Loucy (cell line): ENCODE results near the gene GREB1.

Experiments used
- H2AFZ ChIP-seq: fragments of 200-600 bp; sonication (generic); 2 replicates; pipeline ENCODE4 v1.6.0; 2016; ENCODE audit warnings: antibody characterized with exemption, mild to moderate bottlenecking, low read length, moderate library complexity
- H3F3A ChIP-seq: fragments of 200-600 bp; 2 replicates; pipeline ENCODE4 v1.6.0; 2016; ENCODE audit warnings: antibody characterized with exemption, low read depth, mild to moderate bottlenecking
- H3K27me3 ChIP-seq: fragments of 200-600 bp; sonication (generic); 2 replicates; pipeline ENCODE4 v1.6.1; 2014; ENCODE audit warnings: low read length, mild to moderate bottlenecking; ENCODE audit not compliant: insufficient read depth, poor library complexity, severe bottlenecking
- H3K36me3 ChIP-seq: fragments of 200-600 bp; sonication (generic); 2 replicates; pipeline ENCODE4 v1.6.1; 2016; ENCODE audit warnings: low read length; ENCODE audit not compliant: insufficient read depth
- H3K4me1 ChIP-seq: fragments of 200-600 bp; sonication (generic); 2 replicates; pipeline ENCODE4 v1.5.1; 2014; ENCODE audit warnings: low read length, mild to moderate bottlenecking; ENCODE audit not compliant: insufficient read depth, poor library complexity, severe bottlenecking
- H3K4me2 ChIP-seq: fragments of 200-600 bp; sonication (generic); 2 replicates; pipeline ENCODE4 v1.6.0; 2014; ENCODE audit warnings: antibody characterized with exemption, low read length, low read depth, mild to moderate bottlenecking; ENCODE audit not compliant: poor library complexity, severe bottlenecking
- H3K4me3 ChIP-seq: fragments of 200-600 bp; sonication (generic); 2 replicates; pipeline ENCODE4 v1.5.1; 2014; ENCODE audit warnings: low read length, mild to moderate bottlenecking, mixed read lengths; ENCODE audit not compliant: poor library complexity, severe bottlenecking
- H3K79me2 ChIP-seq: fragments of 200-600 bp; sonication (generic); 2 replicates; pipeline ENCODE4 v1.6.1; 2014; ENCODE audit warnings: low read length; ENCODE audit not compliant: insufficient read depth
- H3K9ac ChIP-seq: fragments of 200-600 bp; sonication (generic); 2 replicates; pipeline ENCODE4 v1.6.0; 2014; ENCODE audit warnings: mild to moderate bottlenecking, low read depth, low read length, moderate library complexity; ENCODE audit not compliant: poor library complexity, severe bottlenecking
- H3K9me2 ChIP-seq: fragments of 200-600 bp; sonication (generic); replicated peaks from 2 replicates; pipeline ENCODE4 v1.6.1; 2016; ENCODE audit warnings: low read depth, low read length, mixed read lengths
- H3K9me3 ChIP-seq: fragments of 200-600 bp; sonication (generic); 2 replicates; pipeline ENCODE4 v1.6.1; 2014; ENCODE audit warnings: mild to moderate bottlenecking, antibody characterized with exemption, low read length, low read depth; ENCODE audit not compliant: insufficient read depth
- H4K20me1 ChIP-seq: fragments of 200-600 bp; sonication (generic); 2 replicates; pipeline ENCODE4 v1.6.0; 2014; ENCODE audit warnings: antibody characterized with exemption, low read length, mild to moderate bottlenecking; ENCODE audit not compliant: insufficient read depth, poor library complexity, severe bottlenecking
- EZH2phosphoT487 ChIP-seq: fragments of 200-600 bp; IDR thresholded peaks from 2 replicates; pipeline ENCODE4 v1.6.1; 2018; ENCODE audit warnings: antibody characterized with exemption, mild to moderate bottlenecking, moderate library complexity, borderline replicate concordance
- TF ChIP-seq, protein P1 (sequence below): fragments of 200-600 bp; sonication (generic); conservative IDR thresholded peaks from 2 replicates; pipeline ENCODE4 v1.5.1; 2014; ENCODE audit warnings: mild to moderate bottlenecking, antibody characterized with exemption, low read length

GREB1 gene

DNA sequence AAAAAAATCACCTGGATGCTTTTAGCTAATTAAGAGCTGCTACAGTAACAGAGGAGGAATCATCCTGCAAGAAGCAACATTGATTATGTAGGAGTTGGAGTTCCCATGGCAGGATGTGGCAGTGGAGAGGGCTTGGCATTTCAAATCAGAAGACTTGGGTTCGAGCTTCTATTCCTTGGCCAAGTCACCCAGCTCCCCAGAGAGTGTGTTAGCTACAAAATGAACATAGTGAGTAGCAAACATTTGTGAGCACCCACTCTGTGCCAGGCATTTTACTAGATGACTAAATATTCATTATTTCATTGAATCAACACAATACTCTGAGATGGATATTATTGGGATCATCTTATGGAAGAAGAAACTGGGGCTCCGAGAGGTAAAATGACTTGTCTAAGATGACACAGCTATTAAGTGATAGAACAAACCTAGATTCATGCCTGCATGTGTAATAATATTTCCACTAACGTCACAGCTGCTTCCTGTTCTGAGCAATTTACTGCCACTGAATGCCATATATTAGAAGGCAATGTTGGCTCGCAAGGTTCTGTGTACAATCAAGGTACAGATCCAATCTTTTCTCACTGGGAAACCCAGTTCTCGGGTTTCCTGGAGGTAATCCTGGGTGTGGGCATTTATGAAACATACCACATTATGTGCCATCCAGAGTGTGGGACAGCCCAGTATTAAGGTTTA lies 118.2 kb downstream of the GREB1 start:
- TF ChIP-seq EZH2phosphoT487: no peak
- Histone ChIP-seq H3K4me2 (no peak overlapping the region), H3K9me3 (no peaks in the 10 kb centered on the region), H3K4me1 (no peaks in the 10 kb centered on the region), H3K36me3 (no peaks in the 10 kb centered on the region), H3K27me3 (no peaks in the 10 kb centered on the region), H3F3A (no peaks in the 10 kb centered on the region), H3K4me3 (no peak overlapping the region), H3K9ac (no peak overlapping the region), H4K20me1 (no peaks in the 10 kb centered on the region), H3K79me2 (no peaks in the 10 kb centered on the region), H2AFZ (no peak overlapping the region), H3K9me2 (no peaks in the 10 kb centered on the region)

DNA sequence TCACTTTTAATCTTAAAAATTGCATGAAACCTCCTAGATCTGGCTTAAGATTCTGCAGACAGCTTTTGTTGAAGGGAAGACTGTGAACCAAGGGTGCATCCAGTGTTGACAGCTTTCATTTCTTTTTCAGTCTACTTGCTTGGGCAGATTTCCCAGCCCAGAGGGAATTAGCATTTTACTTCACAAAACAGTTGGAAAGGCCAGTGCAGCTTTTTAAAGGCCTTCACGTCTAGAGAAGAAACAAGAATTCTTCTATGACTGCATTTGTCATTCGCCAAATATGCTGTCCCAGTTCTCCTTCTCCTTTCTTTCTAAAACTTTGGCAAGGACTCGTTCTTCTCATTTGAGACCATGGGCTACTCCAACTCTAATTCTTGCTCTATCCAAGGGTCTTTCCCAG lies 118.7 kb downstream of the GREB1 start:
- no peak overlapping the region for H3K9ac ChIP-seq
- H4K20me1 ChIP-seq: no peaks in the 10 kb centered on the region
- H3K4me2 ChIP-seq: no peak overlapping the region
- H3K4me3 ChIP-seq: no peak overlapping the region
- H3K4me1 ChIP-seq: no peaks in the 10 kb centered on the region
- H3K27me3 ChIP-seq: no peaks in the 10 kb centered on the region
- no peak overlapping the region for H2AFZ ChIP-seq
- no peaks in the 10 kb centered on the region for H3K79me2 ChIP-seq
- H3K36me3 ChIP-seq: no peaks in the 10 kb centered on the region
- H3K9me2 ChIP-seq: no peaks in the 10 kb centered on the region
- TF ChIP-seq EZH2phosphoT487: no peak
- TF ChIP-seq, protein P1, sequence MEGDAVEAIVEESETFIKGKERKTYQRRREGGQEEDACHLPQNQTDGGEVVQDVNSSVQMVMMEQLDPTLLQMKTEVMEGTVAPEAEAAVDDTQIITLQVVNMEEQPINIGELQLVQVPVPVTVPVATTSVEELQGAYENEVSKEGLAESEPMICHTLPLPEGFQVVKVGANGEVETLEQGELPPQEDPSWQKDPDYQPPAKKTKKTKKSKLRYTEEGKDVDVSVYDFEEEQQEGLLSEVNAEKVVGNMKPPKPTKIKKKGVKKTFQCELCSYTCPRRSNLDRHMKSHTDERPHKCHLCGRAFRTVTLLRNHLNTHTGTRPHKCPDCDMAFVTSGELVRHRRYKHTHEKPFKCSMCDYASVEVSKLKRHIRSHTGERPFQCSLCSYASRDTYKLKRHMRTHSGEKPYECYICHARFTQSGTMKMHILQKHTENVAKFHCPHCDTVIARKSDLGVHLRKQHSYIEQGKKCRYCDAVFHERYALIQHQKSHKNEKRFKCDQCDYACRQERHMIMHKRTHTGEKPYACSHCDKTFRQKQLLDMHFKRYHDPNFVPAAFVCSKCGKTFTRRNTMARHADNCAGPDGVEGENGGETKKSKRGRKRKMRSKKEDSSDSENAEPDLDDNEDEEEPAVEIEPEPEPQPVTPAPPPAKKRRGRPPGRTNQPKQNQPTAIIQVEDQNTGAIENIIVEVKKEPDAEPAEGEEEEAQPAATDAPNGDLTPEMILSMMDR: no peak
- no peaks in the 10 kb centered on the region for H3F3A ChIP-seq
- H3K9me3 ChIP-seq: no peaks in the 10 kb centered on the region

DNA sequence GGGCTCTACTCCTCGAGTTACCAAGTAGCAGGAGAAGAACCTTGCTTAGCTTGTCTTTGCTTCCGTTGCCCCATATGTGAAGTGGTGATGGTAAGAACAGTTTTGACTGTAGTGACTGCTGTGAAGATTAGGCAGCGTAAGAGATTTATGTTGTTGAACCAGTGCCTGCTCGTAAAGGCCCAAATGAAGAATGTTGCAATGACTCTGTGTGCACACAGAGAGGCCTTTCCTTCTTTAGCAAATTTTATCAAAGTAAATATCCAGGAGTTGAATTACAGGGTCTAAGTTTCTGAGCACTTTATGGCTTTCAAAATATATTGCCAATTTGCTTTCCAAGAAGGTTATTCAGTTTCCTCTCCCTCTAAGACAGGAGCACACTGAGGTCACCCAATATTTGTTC lies 121.7 kb downstream of the GREB1 start:
- TF ChIP-seq EZH2phosphoT487: no peak
- TF ChIP-seq, protein P1: no peak
- Histone ChIP-seq H3K36me3 (no peaks in the 10 kb centered on the region), H2AFZ (no peak overlapping the region), H3K9me3 (no peaks in the 10 kb centered on the region), H3K4me2 (no peak overlapping the region), H3K79me2 (no peaks in the 10 kb centered on the region), H3F3A (no peaks in the 10 kb centered on the region), H3K27me3 (no peaks in the 10 kb centered on the region), H3K9ac (no peak overlapping the region), H4K20me1 (no peaks in the 10 kb centered on the region), H3K9me2 (no peaks in the 10 kb centered on the region), H3K4me3 (no peak overlapping the region), H3K4me1 (no peaks in the 10 kb centered on the region)

DNA sequence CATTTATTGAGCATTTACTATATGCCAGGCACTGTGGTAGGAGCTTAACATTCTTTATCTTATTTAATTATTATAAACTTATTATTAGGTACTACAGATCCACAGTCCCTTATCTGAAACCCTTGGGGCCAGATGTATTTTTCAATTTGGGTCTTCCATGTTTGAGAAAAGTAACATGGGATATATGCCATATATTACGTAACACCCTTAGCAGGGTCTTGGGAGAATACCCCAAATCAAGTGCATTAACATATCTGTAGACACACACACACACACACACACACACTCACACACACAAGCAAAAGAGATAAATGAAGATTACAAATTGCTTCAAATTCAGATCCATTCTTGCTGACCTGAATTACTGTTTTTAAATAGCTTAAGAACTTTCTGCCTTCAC lies 122.4 kb downstream of the GREB1 start:
- Histone ChIP-seq H3K4me3 (no peak overlapping the region), H3F3A (no peaks in the 10 kb centered on the region), H3K27me3 (no peaks in the 10 kb centered on the region), H3K9me3 (no peaks in the 10 kb centered on the region), H3K9me2 (no peaks in the 10 kb centered on the region), H4K20me1 (no peaks in the 10 kb centered on the region), H3K36me3 (no peaks in the 10 kb centered on the region), H3K79me2 (no peaks in the 10 kb centered on the region), H3K4me2 (no peak overlapping the region), H3K9ac (no peak overlapping the region), H3K4me1 (peaks cover under 1% of the 10 kb centered on the region), H2AFZ (no peak overlapping the region)
- TF ChIP-seq, protein P1: no peak
- no peak for TF ChIP-seq EZH2phosphoT487
